H9 (cell line): ENCODE data around the gene TIGD1. TPM values are rescaled to one million over a fixed set of nuclear protein-coding genes. Genes with fewer than 3 reads are reported as not detected.

Source experiments
- DNase-seq: peaks from one replicate; pipeline ENCODE4 v3.0.0-alpha.2; 2017
- H2AFZ ChIP-seq: one replicate; pipeline ENCODE4 v1.6.1; 2013; ENCODE audit warnings: mild to moderate bottlenecking, low read length, control low read depth, moderate library complexity
- H2AK5ac ChIP-seq: 2 replicates; pipeline ENCODE4 v1.6.1; 2013; ENCODE audit warnings: low read length, control low read depth, mixed read lengths; ENCODE audit not compliant: insufficient read length
- H2BK120ac ChIP-seq: one replicate; pipeline ENCODE4 v1.6.1; 2013; ENCODE audit warnings: low read depth, mild to moderate bottlenecking, low read length, control low read depth, inconsistent platforms; ENCODE audit not compliant: poor library complexity, severe bottlenecking
- H2BK12ac ChIP-seq: 2 replicates; pipeline ENCODE4 v1.6.1; 2013; ENCODE audit warnings: low read length, control low read depth, mixed read lengths, low read depth; ENCODE audit not compliant: insufficient read length
- H2BK15ac ChIP-seq: 2 replicates; pipeline ENCODE4 v1.6.1; 2013; ENCODE audit warnings: low read depth, low read length, control low read depth
- H2BK20ac ChIP-seq: one replicate; pipeline ENCODE4 v1.6.1; 2013; ENCODE audit warnings: low read depth, mild to moderate bottlenecking, low read length, control low read depth, inconsistent platforms; ENCODE audit not compliant: poor library complexity, severe bottlenecking
- H2BK5ac ChIP-seq: 2 replicates; pipeline ENCODE4 v1.6.1; 2013; ENCODE audit warnings: low read length, control low read depth, mixed read lengths; ENCODE audit not compliant: insufficient read length
- H3K14ac ChIP-seq: 2 replicates; pipeline ENCODE4 v1.6.1; 2013; ENCODE audit warnings: low read length, control low read depth; ENCODE audit not compliant: insufficient read depth
- H3K18ac ChIP-seq: 2 replicates; pipeline ENCODE4 v1.6.1; 2013; ENCODE audit warnings: low read depth, mild to moderate bottlenecking, mixed read lengths, low read length, control low read depth; ENCODE audit not compliant: insufficient read length
- H3K23ac ChIP-seq: 2 replicates; pipeline ENCODE4 v1.6.1; 2013; ENCODE audit warnings: low read length, control low read depth, mixed read lengths, low read depth; ENCODE audit not compliant: insufficient read length
- H3K23me2 ChIP-seq: 2 replicates; pipeline ENCODE4 v1.6.1; 2013; ENCODE audit warnings: low read depth, mild to moderate bottlenecking, mixed read lengths, low read length, control low read depth; ENCODE audit not compliant: insufficient read length, poor library complexity, severe bottlenecking
- H3K27ac ChIP-seq: 2 replicates; pipeline ENCODE4 v1.5.1; 2013; ENCODE audit warnings: low read length, control low read depth, mixed read lengths, low read depth; ENCODE audit not compliant: insufficient read length
- H3K27me3 ChIP-seq: 2 replicates; pipeline ENCODE4 v1.6.1; 2013; ENCODE audit warnings: low read length, control low read depth, inconsistent platforms; ENCODE audit not compliant: insufficient read depth
- H3K4ac ChIP-seq: 2 replicates; pipeline ENCODE4 v1.6.1; 2013; ENCODE audit warnings: low read depth, mild to moderate bottlenecking, control low read depth, inconsistent platforms, low read length, moderate library complexity
- H3K4me1 ChIP-seq: 2 replicates; pipeline ENCODE4 v1.6.1; 2013; ENCODE audit warnings: low read length, control low read depth, inconsistent platforms; ENCODE audit not compliant: insufficient read depth
- H3K4me2 ChIP-seq: 2 replicates; pipeline ENCODE4 v1.6.1; 2013; ENCODE audit warnings: low read length, control low read depth, mixed read lengths; ENCODE audit not compliant: insufficient read length, insufficient read depth
- H3K56ac ChIP-seq: 2 replicates; pipeline ENCODE4 v1.6.1; 2013; ENCODE audit warnings: low read depth, mild to moderate bottlenecking, mixed read lengths, low read length, control low read depth; ENCODE audit not compliant: insufficient read length
- H3K79me1 ChIP-seq: 2 replicates; pipeline ENCODE4 v1.6.1; 2013; ENCODE audit warnings: low read depth, mild to moderate bottlenecking, moderate library complexity, low read length, control low read depth, inconsistent platforms; ENCODE audit not compliant: insufficient read depth, poor library complexity, severe bottlenecking
- H3K79me2 ChIP-seq: 2 replicates; pipeline ENCODE4 v1.6.1; 2013; ENCODE audit warnings: low read length, control low read depth, inconsistent platforms; ENCODE audit not compliant: insufficient read depth
- H3K9ac ChIP-seq: 2 replicates; pipeline ENCODE4 v1.6.1; 2013; ENCODE audit warnings: low read length, control low read depth, mixed read lengths; ENCODE audit not compliant: insufficient read length; ENCODE audit errors: extremely low read depth
- H3K9me3 ChIP-seq: one replicate; pipeline ENCODE4 v1.6.1; 2013; ENCODE audit warnings: low read depth, low read length, inconsistent platforms; ENCODE audit not compliant: control insufficient read depth
- H3T11ph ChIP-seq: one replicate; pipeline ENCODE4 v1.6.1; 2013; ENCODE audit warnings: mild to moderate bottlenecking, low read length, control low read depth, inconsistent platforms
- H4K20me1 ChIP-seq: one replicate; pipeline ENCODE4 v1.6.1; 2013; ENCODE audit not compliant: control insufficient read depth, insufficient read length, insufficient read depth
- H4K5ac ChIP-seq: 2 replicates; pipeline ENCODE4 v1.6.1; 2013; ENCODE audit warnings: low read depth, mild to moderate bottlenecking, mixed read lengths, low read length, control low read depth; ENCODE audit not compliant: insufficient read length
- H4K8ac ChIP-seq: replicated peaks from 2 replicates; pipeline ENCODE4 v1.6.1; 2013; ENCODE audit warnings: low read length, control low read depth, mixed read lengths, low read depth; ENCODE audit not compliant: insufficient read length
- H4K91ac ChIP-seq: 2 replicates; pipeline ENCODE4 v1.6.1; 2013; ENCODE audit warnings: low read depth, mild to moderate bottlenecking, moderate library complexity, mixed read lengths, low read length, control low read depth; ENCODE audit not compliant: insufficient read length
- H3K27ac Mint-ChIP-seq, 3 experiments: 2 replicates in 2 of 3; 3 replicates in 1 of 3; pipeline ENCODE4 v1.8.0; 2020 to 2021; ENCODE audit warnings: mixed read lengths in 3 of 3, mild to moderate bottlenecking in 1 of 3, moderate library complexity in 1 of 3
- H3K27me3 Mint-ChIP-seq: 2 replicates; pipeline ENCODE4 v1.8.0; 2021; ENCODE audit warnings: low read depth, mild to moderate bottlenecking, moderate library complexity, mixed read lengths
- H3K36me3 Mint-ChIP-seq, 3 experiments: 2 replicates in 2 of 3; 3 replicates in 1 of 3; pipeline ENCODE4 v1.8.0; 2020 to 2021; ENCODE audit warnings: low read depth in 3 of 3, mixed read lengths in 3 of 3; ENCODE audit not compliant: insufficient read depth in 1 of 3
- H3K4me1 Mint-ChIP-seq, 2 experiments: 2 replicates each; pipeline ENCODE4 v1.8.0; 2020; ENCODE audit warnings: mixed read lengths in 2 of 2
- H3K4me3 Mint-ChIP-seq, 2 experiments: 2 replicates in 1 of 2; 3 replicates in 1 of 2; pipeline ENCODE4 v1.8.0; 2020 to 2021; ENCODE audit warnings: mild to moderate bottlenecking in 2 of 2, mixed read lengths in 2 of 2, moderate library complexity in 1 of 2
- H3K9me3 Mint-ChIP-seq, 2 experiments: 2 replicates in 1 of 2; 3 replicates in 1 of 2; pipeline ENCODE4 v1.8.0; 2020; ENCODE audit warnings: mild to moderate bottlenecking in 2 of 2, mixed read lengths in 2 of 2, moderate library complexity in 1 of 2
- WGBS: extraction: QIAGEN DNeasy Blood & Tissue Kit; methylation state at CpG from one replicate; pipeline ENCODE4 v1.1.7; 2013; ENCODE audit warnings: missing lambda C conversion rate, low lambda C conversion rate, mixed read lengths; ENCODE audit not compliant: insufficient read length; ENCODE audit errors: extremely low coverage; 5-methylcytosine and 5-hydroxymethylcytosine counted together
- total RNA-seq: library from RNA; stranded (reverse); gene quantifications from 2 replicates; pipeline ENCODE4 v1.2.1, GENCODE V29; 2021
- TF ChIP-seq, protein P1 (sequence below): fragments of 200-600 bp; sonication (generic); conservative IDR thresholded peaks from 3 replicates; pipeline ENCODE4 v1.8.0; 2021; ENCODE audit warnings: antibody characterized with exemption, mild to moderate bottlenecking

TIGD1 gene
- total RNA-seq, 1 experiment from 2014 or later, result 6.3 TPM

DNA sequence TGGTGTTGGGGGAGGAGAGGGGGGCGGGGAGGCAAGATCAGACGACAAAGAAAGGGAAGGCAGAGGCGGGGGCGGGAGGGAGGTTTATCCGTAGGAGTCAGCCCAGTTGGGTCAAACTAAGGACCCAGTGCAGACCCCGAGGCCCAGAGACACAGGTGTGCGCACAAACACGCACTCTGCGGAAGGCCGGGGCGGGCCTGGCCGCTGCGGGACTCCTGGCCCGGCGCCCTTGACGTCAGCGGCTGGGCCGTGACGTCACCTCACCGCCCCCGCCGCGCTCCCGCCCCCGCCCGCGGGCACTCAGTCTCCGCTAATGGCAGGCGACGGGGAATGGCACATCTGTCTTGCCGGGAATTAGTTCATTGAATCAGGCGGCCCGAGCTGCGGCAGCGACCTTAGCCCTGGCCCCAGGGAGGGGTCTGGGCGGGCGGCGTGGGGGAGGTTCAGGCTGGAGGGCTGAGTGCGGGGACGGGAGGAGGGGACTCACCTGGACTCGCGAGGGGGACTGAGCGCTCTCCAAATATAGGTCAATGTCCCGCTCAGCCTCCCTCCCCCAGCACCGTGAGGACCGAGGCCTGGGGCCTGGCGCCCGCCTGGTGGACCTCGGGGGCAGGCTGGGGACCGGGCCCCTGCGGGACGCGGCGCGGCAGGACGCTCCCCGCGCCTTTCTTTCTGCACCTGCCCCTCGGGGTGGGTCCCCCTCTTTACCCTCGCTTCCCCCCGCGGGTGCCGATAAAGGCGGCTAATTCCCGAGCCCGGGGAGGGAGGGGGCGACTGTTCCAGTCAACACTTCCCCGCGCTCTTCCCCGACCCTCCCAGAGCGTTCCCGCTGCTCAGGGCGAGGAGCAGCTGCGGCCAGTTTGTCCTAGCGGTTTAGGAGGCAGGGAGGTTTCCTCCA, 47.2 kb downstream of the TIGD1 start:
- WGBS, result no CpG with 5 or more reads among the region's 75 CpGs
- Histone ChIP-seq H3K14ac (peak overlapping the region; percentile 46), H3K23ac (no peak overlapping the region), H3K9me3 (no peaks in the 10 kb centered on the region), H3K79me1 (no peaks in the 10 kb centered on the region), H3K23me2 (peaks cover 12% of the 10 kb centered on the region), H3K27ac (no peak overlapping the region), H4K20me1 (peaks cover 3% of the 10 kb centered on the region), H3K9ac (no peak overlapping the region), H3K56ac (no peak overlapping the region), H3K4me1 (0 out of 2 replicates have a peak, but pooled peaks cover 3% of the 10 kb centered on the region), H2BK12ac (no peak overlapping the region), H3K4me2 (peak overlapping the region; percentile 88), H3K4ac (no peak overlapping the region), H3K79me2 (no peaks in the 10 kb centered on the region), H2AFZ (no peak overlapping the region), H4K91ac (no peak overlapping the region), H2AK5ac (no peak overlapping the region), H2BK5ac (no peak overlapping the region), H3K18ac (no peak overlapping the region), H2BK120ac (no peak overlapping the region), H3K27me3 (peaks cover 17% of the 10 kb centered on the region), H2BK15ac (no peak overlapping the region), H2BK20ac (no peak overlapping the region), H4K8ac (no peak overlapping the region), H4K5ac (no peak overlapping the region), H3T11ph (no peak overlapping the region)
- peak; percentile 69 for DNase-seq
- no peak overlapping the region for H3K27ac Mint-ChIP-seq
- TF ChIP-seq, protein P1, sequence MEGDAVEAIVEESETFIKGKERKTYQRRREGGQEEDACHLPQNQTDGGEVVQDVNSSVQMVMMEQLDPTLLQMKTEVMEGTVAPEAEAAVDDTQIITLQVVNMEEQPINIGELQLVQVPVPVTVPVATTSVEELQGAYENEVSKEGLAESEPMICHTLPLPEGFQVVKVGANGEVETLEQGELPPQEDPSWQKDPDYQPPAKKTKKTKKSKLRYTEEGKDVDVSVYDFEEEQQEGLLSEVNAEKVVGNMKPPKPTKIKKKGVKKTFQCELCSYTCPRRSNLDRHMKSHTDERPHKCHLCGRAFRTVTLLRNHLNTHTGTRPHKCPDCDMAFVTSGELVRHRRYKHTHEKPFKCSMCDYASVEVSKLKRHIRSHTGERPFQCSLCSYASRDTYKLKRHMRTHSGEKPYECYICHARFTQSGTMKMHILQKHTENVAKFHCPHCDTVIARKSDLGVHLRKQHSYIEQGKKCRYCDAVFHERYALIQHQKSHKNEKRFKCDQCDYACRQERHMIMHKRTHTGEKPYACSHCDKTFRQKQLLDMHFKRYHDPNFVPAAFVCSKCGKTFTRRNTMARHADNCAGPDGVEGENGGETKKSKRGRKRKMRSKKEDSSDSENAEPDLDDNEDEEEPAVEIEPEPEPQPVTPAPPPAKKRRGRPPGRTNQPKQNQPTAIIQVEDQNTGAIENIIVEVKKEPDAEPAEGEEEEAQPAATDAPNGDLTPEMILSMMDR, result no peak
- peaks cover 81% of the 10 kb centered on the region for H3K27me3 Mint-ChIP-seq
- peak overlapping the region; percentile 69 to 91 for H3K4me3 Mint-ChIP-seq
- peaks cover 17 to 64% of the 10 kb centered on the region in 2 experiments for H3K4me1 Mint-ChIP-seq
- H3K36me3 Mint-ChIP-seq, result no peaks in the 10 kb centered on the region
- no peaks in the 10 kb centered on the region; a peak in 1 of 5 replicates for H3K9me3 Mint-ChIP-seq
